Ectodermal cell (in vitro differentiated cells): ENCODE measurements around the gene GAB1.

Experiments
- H3K27ac ChIP-seq: 2 replicates; pipeline ENCODE4 v1.7.0; 2013; ENCODE audit warnings: mild to moderate bottlenecking, low read depth, low read length; ENCODE audit not compliant: insufficient read depth, poor library complexity, severe bottlenecking
- H3K27me3 ChIP-seq: 2 replicates; pipeline ENCODE4 v1.7.0; 2013; ENCODE audit warnings: mild to moderate bottlenecking, low read length; ENCODE audit not compliant: insufficient read depth, control insufficient read depth, poor library complexity, severe bottlenecking
- H3K36me3 ChIP-seq: one replicate; pipeline ENCODE4 v1.7.0; 2013; ENCODE audit warnings: low read length; ENCODE audit not compliant: control insufficient read depth, insufficient read depth
- H3K4me1 ChIP-seq: one replicate; pipeline ENCODE4 v1.7.0; 2013; ENCODE audit warnings: low read length; ENCODE audit not compliant: control insufficient read depth, insufficient read depth
- H3K4me3 ChIP-seq: 2 replicates; pipeline ENCODE4 v1.7.0; 2013; ENCODE audit warnings: low read depth, low read length, control low read depth; ENCODE audit not compliant: insufficient read depth
- H3K9me3 ChIP-seq: 2 replicates; pipeline ENCODE4 v1.7.0; 2013; ENCODE audit warnings: mild to moderate bottlenecking, low read length, moderate library complexity; ENCODE audit not compliant: control insufficient read depth
- WGBS, 2 experiments: methylation state at CpG; one replicate each; pipeline ENCODE4 v1.1.7; 2013; ENCODE audit warnings: missing lambda C conversion rate in 2 of 2; 5-methylcytosine and 5-hydroxymethylcytosine counted together

The GAB1 gene

DNA sequence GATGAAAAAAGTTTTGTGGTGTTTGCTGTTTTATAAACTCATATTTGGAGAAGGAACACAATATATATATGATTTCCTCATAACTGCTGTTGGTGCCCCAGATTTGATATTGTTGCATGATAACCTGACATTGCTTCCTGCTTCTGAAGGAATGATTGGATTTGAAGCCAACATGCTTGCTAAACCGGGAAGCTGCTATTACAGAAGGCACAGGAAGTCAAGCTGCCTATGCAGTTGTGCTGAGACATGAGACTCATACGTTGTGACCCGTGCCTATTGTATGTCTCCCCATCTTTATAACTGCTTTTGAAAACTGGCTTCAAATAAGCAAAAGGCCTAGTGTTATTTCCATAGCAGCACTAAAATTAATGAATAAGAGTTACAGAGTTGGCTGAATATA lies 32.9 kb downstream of the GAB1 start:
- Histone ChIP-seq H3K4me3 (no peak overlapping the region), H3K27ac (no peak overlapping the region), H3K9me3 (no peaks in the 10 kb centered on the region), H3K36me3 (no peaks in the 10 kb centered on the region), H3K4me1 (no peaks in the 10 kb centered on the region), H3K27me3 (no peaks in the 10 kb centered on the region)
- WGBS, 2 experiments, result 93 to 95% methylated on average over 3 of the region's 3 CpGs

DNA sequence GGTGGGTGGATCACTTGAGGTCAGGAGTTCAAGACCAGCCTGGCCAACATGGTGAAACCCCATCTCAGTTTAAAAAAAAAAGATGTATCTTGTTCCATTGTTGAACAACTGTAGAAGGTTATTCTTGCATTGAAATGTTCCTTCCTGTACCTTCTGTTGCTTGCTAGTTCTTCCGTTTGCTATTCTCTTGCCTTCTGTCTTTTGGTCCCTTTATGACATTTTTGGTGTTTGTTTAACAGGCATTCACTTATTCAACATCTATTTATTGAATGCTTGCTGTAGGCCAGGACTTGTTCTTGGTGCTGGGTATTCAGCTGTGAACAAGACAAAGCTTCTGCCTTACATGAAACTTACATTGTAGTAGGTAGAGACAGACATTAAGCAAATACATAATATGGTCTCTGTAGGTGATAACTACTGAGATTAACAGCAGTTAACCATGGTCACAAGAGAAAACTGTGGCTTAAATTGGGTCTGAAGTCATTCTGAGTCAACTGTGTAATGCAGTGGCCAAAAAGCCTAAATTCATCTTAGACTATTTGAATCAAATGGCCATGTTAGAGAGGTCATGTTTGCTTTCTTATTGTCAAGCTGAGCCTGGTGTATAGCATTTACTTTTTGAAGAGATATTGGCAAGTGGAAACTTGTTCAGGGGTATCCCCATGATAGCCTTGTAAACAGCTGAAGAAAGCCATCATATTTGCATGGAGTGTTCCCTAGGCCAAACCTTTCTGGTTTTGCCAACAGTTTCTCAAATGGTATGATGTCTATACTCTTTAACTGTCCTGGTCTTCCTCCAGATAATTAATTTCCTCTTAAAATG lies 35.6 kb downstream of the GAB1 start:
- no peaks in the 10 kb centered on the region for H3K27me3 ChIP-seq
- 93 to 100% methylated on average over 1 of the region's 1 CpG for WGBS, 2 experiments

DNA sequence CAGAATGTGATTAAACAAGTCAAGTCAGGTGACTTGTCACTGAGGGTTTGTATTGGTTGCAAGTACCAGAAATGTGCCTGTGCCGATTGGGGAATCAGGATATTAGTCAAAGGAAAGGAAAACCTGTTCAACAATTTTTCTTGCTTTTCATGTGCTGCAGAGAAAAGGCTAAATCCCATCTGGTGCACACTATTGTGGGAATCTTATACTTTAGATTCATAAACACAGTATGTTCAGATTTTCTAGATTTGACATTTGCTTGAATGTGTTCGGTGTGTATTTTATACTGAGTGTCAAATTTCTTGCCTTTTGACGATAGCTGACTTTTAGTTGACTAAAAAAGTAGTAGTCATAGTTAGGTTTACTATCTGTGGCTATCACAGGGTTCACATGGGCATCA lies 37.6 kb downstream of the GAB1 start:
- Histone ChIP-seq H3K4me1 (no peaks in the 10 kb centered on the region), H3K4me3 (no peak overlapping the region), H3K9me3 (no peaks in the 10 kb centered on the region), H3K27ac (no peak overlapping the region), H3K27me3 (no peaks in the 10 kb centered on the region), H3K36me3 (no peaks in the 10 kb centered on the region)
- WGBS, 2 experiments, result 94 to 99% methylated on average over 3 of the region's 3 CpGs

More for the DNA sequence above, 35.6 kb downstream of the GAB1 start:
- H3K27ac ChIP-seq, result no peak overlapping the region
- no peaks in the 10 kb centered on the region for H3K9me3 ChIP-seq
- H3K4me1 ChIP-seq, result no peaks in the 10 kb centered on the region
- no peak overlapping the region for H3K4me3 ChIP-seq
- H3K36me3 ChIP-seq, result no peaks in the 10 kb centered on the region

DNA sequence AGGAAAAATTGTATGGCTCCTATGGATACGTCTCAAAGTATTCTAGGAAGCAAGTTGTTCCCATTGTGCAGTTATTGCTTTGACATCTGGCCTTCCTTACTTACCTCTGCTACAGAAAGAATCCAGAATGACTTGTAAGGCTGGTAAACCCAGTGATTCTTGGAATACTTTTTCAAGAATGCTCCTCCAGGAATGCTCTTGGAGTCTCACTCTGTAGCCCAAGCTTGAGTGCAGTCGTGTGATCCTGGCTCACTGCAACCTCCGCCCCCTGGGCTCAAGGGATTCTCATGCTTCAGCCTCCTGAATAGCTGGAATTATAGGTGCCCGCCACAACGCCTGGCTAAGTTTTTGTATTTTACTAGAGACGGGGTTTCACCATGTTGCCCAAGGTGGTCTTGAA lies 38.1 kb downstream of the GAB1 start:
- no peaks in the 10 kb centered on the region for H3K36me3 ChIP-seq
- 76 to 78% methylated on average over 6 of the region's 6 CpGs for WGBS, 2 experiments
- H3K27me3 ChIP-seq, result no peaks in the 10 kb centered on the region
- H3K4me1 ChIP-seq, result no peaks in the 10 kb centered on the region
- H3K4me3 ChIP-seq, result no peak overlapping the region
- H3K27ac ChIP-seq, result no peak overlapping the region
- no peaks in the 10 kb centered on the region for H3K9me3 ChIP-seq

DNA sequence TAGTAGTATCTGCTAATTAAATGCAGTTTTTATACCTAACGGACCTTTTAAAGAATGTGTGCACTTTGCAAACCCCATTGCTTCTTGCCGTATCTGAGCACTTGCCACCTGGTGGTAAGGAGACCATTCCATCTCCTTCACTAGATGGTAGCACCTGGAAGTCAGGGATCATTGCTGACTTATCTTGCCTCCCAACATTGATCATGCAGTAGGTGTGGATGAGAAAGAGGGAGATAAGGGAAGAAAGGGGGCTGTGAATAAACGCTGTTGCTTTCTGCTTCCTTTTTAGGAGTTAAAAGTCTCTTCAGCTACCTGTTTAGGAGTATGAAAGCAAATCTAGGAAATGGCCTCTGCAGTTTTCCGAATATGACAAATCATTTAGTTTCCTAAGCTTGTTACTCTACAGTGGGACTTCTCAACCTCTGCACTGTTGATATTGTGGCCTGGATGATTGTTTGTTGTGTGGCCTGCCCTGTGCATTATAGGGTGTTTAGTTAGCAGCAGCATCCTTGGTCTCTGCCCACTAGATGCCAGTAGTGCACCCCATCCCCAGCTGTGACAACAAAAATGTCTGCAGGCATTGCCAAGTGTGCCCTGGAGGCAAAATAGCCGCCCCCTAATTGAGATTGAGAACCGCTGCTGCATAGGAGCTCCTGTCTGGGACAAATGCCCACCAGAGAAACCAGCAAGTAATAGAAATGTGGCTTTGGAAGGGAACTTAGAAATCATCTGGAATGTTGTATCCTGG lies 38.8 kb downstream of the GAB1 start:
- H3K36me3 ChIP-seq, result no peaks in the 10 kb centered on the region
- 67 to 77% methylated on average over 6 of the region's 6 CpGs for WGBS, 2 experiments
- H3K4me1 ChIP-seq, result no peaks in the 10 kb centered on the region
- H3K9me3 ChIP-seq, result no peaks in the 10 kb centered on the region
- no peak overlapping the region for H3K27ac ChIP-seq
- no peaks in the 10 kb centered on the region for H3K27me3 ChIP-seq
- H3K4me3 ChIP-seq, result no peak overlapping the region

DNA sequence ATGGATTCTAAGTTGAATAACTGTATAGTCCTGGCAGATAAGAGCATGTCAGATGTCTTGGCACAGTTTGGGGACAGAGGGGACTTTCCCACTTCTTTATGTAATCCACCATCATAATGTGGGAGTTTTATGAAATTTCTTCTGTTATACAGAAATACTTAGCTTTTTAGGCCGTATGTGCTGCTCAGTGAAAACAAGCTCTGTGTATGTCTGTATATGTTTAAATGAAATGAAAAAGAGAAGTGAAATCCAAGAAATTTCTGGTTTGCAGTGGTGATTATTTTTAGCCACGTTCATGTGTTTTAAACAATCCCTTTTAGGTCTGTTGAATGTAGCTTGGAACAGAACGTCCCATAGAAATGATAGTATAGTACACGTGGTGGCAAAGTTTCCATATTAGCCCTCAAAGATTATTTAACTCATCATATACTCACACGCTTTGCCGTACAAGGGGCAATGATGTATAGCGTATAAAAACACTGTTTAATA lies 41.0 kb downstream of the GAB1 start:
- Histone ChIP-seq H3K9me3 (no peaks in the 10 kb centered on the region), H3K4me3 (no peak overlapping the region), H3K36me3 (no peaks in the 10 kb centered on the region), H3K27me3 (no peaks in the 10 kb centered on the region), H3K27ac (no peak overlapping the region), H3K4me1 (no peaks in the 10 kb centered on the region)
- WGBS, 2 experiments, result 94 to 97% methylated on average over 5 to 6 of the region's 7 CpGs

DNA sequence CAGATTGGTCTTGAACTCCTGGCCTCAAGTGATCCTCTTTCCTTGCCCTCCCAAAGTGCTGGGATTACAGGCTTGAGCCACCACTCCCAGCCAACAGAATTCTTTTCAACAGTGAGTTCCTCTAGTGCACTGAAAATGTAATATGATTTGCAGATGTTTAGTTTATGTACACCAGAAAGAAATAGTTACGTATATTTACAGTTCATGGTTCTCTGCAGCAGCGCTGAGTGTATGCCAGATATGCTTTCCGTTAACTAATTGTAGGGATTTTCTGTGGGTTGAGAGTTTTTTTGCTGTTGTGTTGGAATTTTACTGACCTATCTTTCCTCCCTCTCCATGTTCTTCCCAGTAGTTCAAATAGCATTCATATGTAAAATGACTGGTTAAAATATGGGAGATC lies 44.0 kb downstream of the GAB1 start:
- Histone ChIP-seq H3K4me3 (no peak overlapping the region), H3K4me1 (no peaks in the 10 kb centered on the region), H3K27ac (no peak overlapping the region), H3K36me3 (no peaks in the 10 kb centered on the region), H3K9me3 (no peaks in the 10 kb centered on the region), H3K27me3 (no peaks in the 10 kb centered on the region)
- WGBS, 2 experiments, result 93 to 98% methylated on average over 3 of the region's 3 CpGs

DNA sequence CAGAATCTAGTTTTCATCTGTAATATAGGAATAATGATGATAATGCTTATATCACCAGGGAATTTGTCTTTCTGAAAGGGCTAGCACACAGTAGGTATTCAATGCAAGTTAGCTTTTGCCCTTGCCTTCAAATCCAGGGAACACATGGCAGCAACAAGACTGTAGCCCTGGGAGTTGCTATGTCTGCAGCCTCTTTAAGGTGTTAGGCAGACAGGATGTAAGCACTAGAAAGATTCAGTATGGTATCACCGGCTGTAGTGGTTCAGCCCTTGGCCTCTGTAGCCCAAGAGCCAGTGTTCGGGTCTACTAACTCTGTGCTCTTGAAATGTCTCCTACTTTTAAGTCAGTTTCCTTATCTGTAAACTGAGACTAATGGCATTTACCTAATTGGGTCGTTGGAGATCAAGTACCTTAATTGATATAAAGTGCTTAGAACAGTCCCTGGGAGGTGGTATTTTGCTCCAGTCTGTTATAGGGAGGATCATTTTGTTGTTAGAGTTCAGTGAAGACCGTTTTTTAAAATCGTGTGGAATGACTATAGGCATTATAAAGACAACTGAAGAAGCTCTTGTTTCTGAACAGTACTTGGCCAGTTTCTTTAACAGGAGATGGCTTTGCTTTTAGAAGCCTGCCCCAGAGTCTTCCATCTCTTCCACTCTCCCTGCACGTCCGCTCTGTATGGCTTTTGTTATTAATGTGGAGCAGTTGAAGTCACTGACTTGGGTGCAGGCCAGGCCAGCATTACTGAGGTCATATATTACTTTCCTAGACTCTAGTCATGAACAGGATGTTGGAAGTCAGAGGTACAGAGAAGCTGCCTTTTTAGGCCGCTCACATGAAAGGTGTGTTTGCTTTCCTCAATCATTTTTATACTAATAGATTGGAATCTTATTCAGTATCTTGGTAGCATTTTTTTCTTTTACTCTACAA lies 44.8 kb downstream of the GAB1 start:
- no peaks in the 10 kb centered on the region for H3K4me1 ChIP-seq
- WGBS, 2 experiments, result 80 to 87% methylated on average over 6 to 8 of the region's 8 CpGs

DNA sequence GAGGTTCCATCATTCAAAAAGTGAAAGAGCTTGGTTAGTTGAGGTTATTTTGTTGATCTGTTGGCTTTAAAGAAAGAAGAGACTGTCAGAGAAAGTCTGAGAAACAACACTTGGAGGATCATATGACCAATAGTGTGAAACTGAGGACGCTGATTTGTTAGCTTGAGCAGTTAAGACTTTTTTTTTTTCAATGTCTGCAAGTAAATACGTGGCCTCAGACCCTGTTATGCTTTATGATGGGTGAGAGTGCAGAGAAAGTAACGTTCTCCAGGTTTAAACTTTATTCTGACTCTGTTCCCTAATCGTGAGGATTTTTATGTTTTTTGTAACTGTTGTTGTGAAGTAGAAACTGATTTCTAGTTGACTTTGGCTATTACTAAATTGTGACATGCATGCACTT lies 45.9 kb downstream of the GAB1 start:
- no peaks in the 10 kb centered on the region for H3K9me3 ChIP-seq
- no peak overlapping the region for H3K4me3 ChIP-seq
- no peaks in the 10 kb centered on the region for H3K27me3 ChIP-seq
- no peaks in the 10 kb centered on the region for H3K4me1 ChIP-seq
- 61 to 69% methylated on average over 4 of the region's 4 CpGs for WGBS, 2 experiments
- no peak overlapping the region for H3K27ac ChIP-seq
- H3K36me3 ChIP-seq, result no peaks in the 10 kb centered on the region

More for the DNA sequence above, 44.8 kb downstream of the GAB1 start:
- Histone ChIP-seq H3K27ac (no peak overlapping the region), H3K27me3 (no peaks in the 10 kb centered on the region), H3K9me3 (no peaks in the 10 kb centered on the region), H3K36me3 (no peaks in the 10 kb centered on the region), H3K4me3 (no peak overlapping the region)
